Gastrocnemius medialis (tissue), 4 donors: ENCODE measurements around the gene TMED10. TPM values are rescaled to one million over a fixed set of nuclear protein-coding genes. Genes with fewer than 3 reads are reported as not detected.

ENCODE experiments used
- ATAC-seq, 2 donors: fragments of 150-250 bp; one replicate each; pipeline ENCODE4 v1.9.1; 2016
- DNase-seq, 2 donors: peaks; one replicate each; pipeline ENCODE4 v3.0.0-alpha.2; 2019
- H3K27ac ChIP-seq, 4 donors: fragments of 200-600 bp; sonication (generic); 1 replicate in 1 of 4; 2 replicates in 3 of 4; pipeline ENCODE4 v1.5.1; 2016 to 2018; ENCODE audit warnings: mild to moderate bottlenecking in 2 of 4, moderate library complexity in 1 of 4
- H3K27me3 ChIP-seq, 3 donors: fragments of 200-600 bp; sonication (generic) in 2 of 3; 1 replicate in 1 of 3; 2 replicates in 2 of 3; pipeline versions ENCODE4 v1.5.1 to v1.6.0; 2016 to 2019; ENCODE audit warnings: mild to moderate bottlenecking in 1 of 3, moderate library complexity in 1 of 3
- H3K36me3 ChIP-seq, 2 donors: fragments of 200-600 bp; sonication (generic) in 1 of 2; one replicate each; pipeline ENCODE4 v1.5.1; 2017 to 2018
- H3K4me1 ChIP-seq, 2 donors: fragments of 200-600 bp; sonication (generic) in 1 of 2; one replicate each; pipeline ENCODE4 v1.5.1; 2016 to 2017; ENCODE audit warnings: mild to moderate bottlenecking in 2 of 2
- H3K4me3 ChIP-seq, 4 donors: fragments of 200-600 bp; sonication (generic) in 3 of 4; 1 replicate in 1 of 4; 2 replicates in 3 of 4; pipeline ENCODE4 v1.5.1; 2016 to 2019; ENCODE audit warnings: mild to moderate bottlenecking in 2 of 4
- H3K9me3 ChIP-seq, 3 donors: fragments of 200-600 bp; sonication (generic) in 2 of 3; 1 replicate in 1 of 3; 2 replicates in 2 of 3; pipeline ENCODE4 v1.5.1; 2016 to 2019
- POLR2A ChIP-seq, 2 donors: fragments of 450-650 bp; IDR thresholded peaks; one replicate each; pipeline ENCODE4 v1.6.1; 2017; ENCODE audit warnings: antibody characterized with exemption in 2 of 2, mild to moderate bottlenecking in 2 of 2, moderate library complexity in 2 of 2
- in situ Hi-C, 4 donors: fragments of 200-750 bp; cut with MboI; loops; one replicate each; pipeline versions ENCODE4 v1.15.0 to v1.8.0; 2017; ENCODE audit warnings: low sequenced_read_pairs in 4 of 4
- intact Hi-C: fragments of 100-400 bp; cut with DNase I; formaldehyde crosslinking; loops from one replicate; pipeline ENCODE4 v1.15.1; 2023; ENCODE audit warnings: low total_unique reads
- total RNA-seq, 4 donors: library from RNA; depleted of rRNA; stranded (reverse); fragments of >200 nt; gene quantifications; one replicate each; pipeline versions ENCODE4 v1.1.0 to v1.2.3, GENCODE V29; 2016
- TF ChIP-seq, protein P1 (sequence below), 5 experiments: fragments of 450-650 bp in 3 of 5; fragments of 200-600 bp in 2 of 5; sonication (generic) in 2 of 5; IDR thresholded peaks in 4 of 5; conservative IDR thresholded peaks in 1 of 5; 1 replicate in 4 of 5; 2 replicates in 1 of 5; pipeline ENCODE4 v1.5.1; 2016 to 2019; ENCODE audit warnings: antibody characterized with exemption in 5 of 5, mild to moderate bottlenecking in 3 of 5, moderate library complexity in 3 of 5

The TMED10 gene
- total RNA-seq, 4 donors from 2014 or later, result 161 to 362 (median 255) TPM

- DNase-seq (peak; percentile 5 to 69), ATAC-seq (peak; percentile 45 to 79)
- Histone ChIP-seq H3K4me1 (peaks cover 31 to 34% of the 10 kb centered on the region in 2 donors), H3K27me3 (no peaks in the 10 kb centered on the region), H3K4me3 (no peak overlapping the region), H3K9me3 (no peaks in the 10 kb centered on the region), H3K36me3 (peaks cover 0 to 72% of the 10 kb centered on the region in 2 donors), H3K27ac (peak overlapping the region; percentile 71 to 84 (median 79))
- TF ChIP-seq, protein P1, sequence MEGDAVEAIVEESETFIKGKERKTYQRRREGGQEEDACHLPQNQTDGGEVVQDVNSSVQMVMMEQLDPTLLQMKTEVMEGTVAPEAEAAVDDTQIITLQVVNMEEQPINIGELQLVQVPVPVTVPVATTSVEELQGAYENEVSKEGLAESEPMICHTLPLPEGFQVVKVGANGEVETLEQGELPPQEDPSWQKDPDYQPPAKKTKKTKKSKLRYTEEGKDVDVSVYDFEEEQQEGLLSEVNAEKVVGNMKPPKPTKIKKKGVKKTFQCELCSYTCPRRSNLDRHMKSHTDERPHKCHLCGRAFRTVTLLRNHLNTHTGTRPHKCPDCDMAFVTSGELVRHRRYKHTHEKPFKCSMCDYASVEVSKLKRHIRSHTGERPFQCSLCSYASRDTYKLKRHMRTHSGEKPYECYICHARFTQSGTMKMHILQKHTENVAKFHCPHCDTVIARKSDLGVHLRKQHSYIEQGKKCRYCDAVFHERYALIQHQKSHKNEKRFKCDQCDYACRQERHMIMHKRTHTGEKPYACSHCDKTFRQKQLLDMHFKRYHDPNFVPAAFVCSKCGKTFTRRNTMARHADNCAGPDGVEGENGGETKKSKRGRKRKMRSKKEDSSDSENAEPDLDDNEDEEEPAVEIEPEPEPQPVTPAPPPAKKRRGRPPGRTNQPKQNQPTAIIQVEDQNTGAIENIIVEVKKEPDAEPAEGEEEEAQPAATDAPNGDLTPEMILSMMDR (IDR thresholded peaks at IDR 0.05 in 4 of 5, conservative IDR thresholded peaks at IDR 0.05 in 1 of 5), result no peak
- no peak for TF ChIP-seq POLR2A (IDR thresholded peaks at IDR 0.05)
- intact Hi-C loops (no loop called here), in situ Hi-C loops (loop anchor here in 2 of 4 donors (25.0 kb wide), 1 partner anchor 160 kb away; no protein-coding TSS in a partner anchor)
These were observed 79.5 kb downstream of the TMED10 start for GRCh38 chr14:75096959-75097358.

DNA sequence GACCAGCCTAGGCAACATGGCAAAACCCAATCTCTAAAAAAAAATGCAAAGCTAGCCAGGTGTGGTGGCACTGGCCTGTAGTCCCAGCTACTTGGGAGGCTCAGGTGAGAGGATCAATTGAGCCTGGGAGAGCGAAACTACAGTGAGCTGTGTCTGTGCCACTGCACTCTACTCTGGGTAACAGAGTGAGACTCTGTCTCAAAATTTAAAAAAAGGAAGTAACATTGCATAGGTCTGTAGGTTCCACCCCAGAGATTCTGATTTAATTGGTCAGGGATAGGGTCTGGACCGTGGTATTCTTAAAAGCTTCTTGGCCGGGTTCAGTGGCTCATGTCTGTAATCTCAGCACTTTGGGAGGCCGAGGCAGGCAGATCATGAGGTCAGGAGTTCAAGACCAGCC, 80.7 kb downstream of the TMED10 start:
- DNase-seq, result no peak
- intact Hi-C loops (no loop called here), in situ Hi-C loops (loop anchor here in 2 of 4 donors (25.0 kb wide), 1 partner anchor 158 kb away; no protein-coding TSS in a partner anchor)
- Histone ChIP-seq H3K4me3 (no peak overlapping the region), H3K27me3 (no peaks in the 10 kb centered on the region), H3K4me1 (peaks cover 31 to 34% of the 10 kb centered on the region in 2 donors), H3K27ac (no peak overlapping the region), H3K36me3 (peaks cover 0 to 71% of the 10 kb centered on the region in 2 donors), H3K9me3 (no peaks in the 10 kb centered on the region)
- no peak for ATAC-seq
- TF ChIP-seq, protein P1 (IDR thresholded peaks at IDR 0.05 in 4 of 5, conservative IDR thresholded peaks at IDR 0.05 in 1 of 5), result no peak
- no peak for TF ChIP-seq POLR2A (IDR thresholded peaks at IDR 0.05)

- in situ Hi-C loops (loop anchor here in 2 of 4 donors (25.0 kb wide), 1 partner anchor 158 kb away; no protein-coding TSS in a partner anchor), intact Hi-C loops (no loop called here)
- ATAC-seq (no peak), DNase-seq (no peak)
- Histone ChIP-seq H3K27me3 (no peaks in the 10 kb centered on the region), H3K4me3 (no peak overlapping the region), H3K4me1 (peaks cover 31 to 34% of the 10 kb centered on the region in 2 donors), H3K9me3 (no peaks in the 10 kb centered on the region), H3K27ac (no peak overlapping the region), H3K36me3 (peaks cover 0 to 72% of the 10 kb centered on the region in 2 donors)
- TF ChIP-seq, protein P1 (IDR thresholded peaks at IDR 0.05 in 4 of 5, conservative IDR thresholded peaks at IDR 0.05 in 1 of 5), result no peak
- no peak for TF ChIP-seq POLR2A (IDR thresholded peaks at IDR 0.05)
These were observed 81.5 kb downstream of the TMED10 start for GRCh38 chr14:75094896-75095295.

DNA sequence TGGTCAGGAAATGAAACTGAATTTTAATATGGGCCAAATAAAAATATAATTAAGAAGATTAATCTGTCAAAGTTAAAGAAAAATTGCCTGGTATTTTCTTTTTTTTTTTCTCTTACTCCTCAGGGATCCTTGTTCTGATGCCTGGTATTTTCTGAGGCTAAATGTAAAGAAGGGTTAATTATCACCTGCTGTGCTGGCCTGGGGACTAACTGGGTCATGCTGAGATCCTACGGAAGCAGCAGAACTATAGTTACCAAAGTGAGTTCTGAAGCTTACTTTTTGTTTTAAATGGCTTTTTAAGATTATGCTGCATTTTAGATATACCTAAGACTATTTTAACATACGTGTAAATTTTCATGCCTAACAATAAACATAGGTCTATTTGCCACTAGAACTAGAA, 83.7 kb downstream of the TMED10 start:
- ATAC-seq (no peak), DNase-seq (no peak)
- Histone ChIP-seq H3K27ac (no peak overlapping the region), H3K9me3 (no peaks in the 10 kb centered on the region), H3K36me3 (peaks cover 0 to 70% of the 10 kb centered on the region in 2 donors), H3K27me3 (no peaks in the 10 kb centered on the region), H3K4me3 (no peak overlapping the region), H3K4me1 (peaks cover 14 to 17% of the 10 kb centered on the region in 2 donors)
- in situ Hi-C loops, result loop anchor here in 2 of 4 donors (25.0 kb wide), 1 partner anchor 155 kb away; no protein-coding TSS in a partner anchor
- TF ChIP-seq POLR2A (IDR thresholded peaks at IDR 0.05), result no peak
- TF ChIP-seq, protein P1 (IDR thresholded peaks at IDR 0.05 in 4 of 5, conservative IDR thresholded peaks at IDR 0.05 in 1 of 5), result no peak
- intact Hi-C loops, result no loop called here
